MG63 (cell line): Measurements from ENCODE around the gene DIAPH1. TPM values are rescaled to one million over a fixed set of nuclear protein-coding genes. Genes with fewer than 3 reads are reported as not detected.

Experiments used
- DNase-seq: peaks from one replicate; pipeline ENCODE4 v3.0.0-alpha.2; 2020
- H3K27me3 ChIP-seq: fragments of 250-450 bp; sonication (Bioruptor Pico); 2 replicates; pipeline ENCODE4 v1.5.1; 2020; ENCODE audit warnings: mild to moderate bottlenecking, moderate library complexity
- H3K36me3 ChIP-seq: fragments of 250-450 bp; sonication (Bioruptor Pico); 2 replicates; pipeline ENCODE4 v1.5.1; 2020; ENCODE audit warnings: mild to moderate bottlenecking, moderate library complexity
- H3K4me3 ChIP-seq: fragments of 250-450 bp; sonication (Bioruptor Pico); 2 replicates; pipeline ENCODE4 v1.5.1; 2020; ENCODE audit warnings: mild to moderate bottlenecking, moderate library complexity
- H3K9me3 ChIP-seq: fragments of 250-450 bp; sonication (Bioruptor Pico); 2 replicates; pipeline ENCODE4 v1.5.1; 2020; ENCODE audit warnings: mild to moderate bottlenecking, moderate library complexity
- total RNA-seq: library from RNA; depleted of rRNA; stranded (reverse); fragments of >200 nt; shearing (Covaris generic); gene quantifications from 2 replicates; pipeline ENCODE4 v1.2.3, GENCODE V29; 2014; ENCODE audit warnings: low replicate concordance

The DIAPH1 gene
- total RNA-seq, 1 experiment from 2014 or later, result 43.9 TPM

GRCh38 chr5:141493500-141494422, 125.0 kb downstream of the DIAPH1 start:
- DNase-seq, result no peak

DNA sequence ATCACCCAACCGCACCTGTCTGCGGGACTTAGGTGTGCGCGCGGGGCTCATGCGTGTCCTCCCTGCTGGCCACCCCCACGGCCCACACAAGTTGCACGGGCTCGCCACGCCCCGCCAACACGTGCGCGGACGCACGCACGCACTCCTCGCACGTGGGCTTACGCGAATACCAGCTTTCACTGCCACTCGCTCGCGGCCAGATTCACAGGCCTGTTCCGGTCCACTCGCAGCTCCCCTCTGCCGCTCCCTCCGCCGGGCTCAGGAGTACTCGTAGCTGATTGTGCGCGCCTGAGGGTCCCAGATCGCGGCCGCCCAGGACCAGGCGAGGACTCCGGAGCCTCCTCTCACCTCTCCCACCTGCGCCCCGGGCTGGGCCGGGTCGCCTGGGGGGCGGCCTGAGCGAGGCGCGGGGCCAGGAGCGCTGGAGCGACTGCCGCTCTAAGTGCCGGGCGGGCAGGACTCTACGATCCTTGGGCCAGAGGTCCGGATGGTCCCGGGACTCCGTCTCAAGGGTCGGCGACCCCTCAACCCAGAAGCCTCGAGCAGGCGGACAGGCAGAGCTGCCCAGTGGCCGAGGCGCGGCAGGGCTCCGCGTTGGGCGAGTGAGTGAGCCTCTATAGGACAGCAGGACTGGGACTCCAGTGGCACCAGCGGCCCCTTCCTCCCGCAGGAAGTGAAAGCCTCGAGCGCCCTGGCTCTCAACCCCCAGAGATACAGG, 126.5 kb downstream of the DIAPH1 start:
- no peak for DNase-seq

More at GRCh38 chr5:141493500-141494422, 125.0 kb downstream of the DIAPH1 start:
- Histone ChIP-seq H3K36me3 (peaks cover 61% of the 10 kb centered on the region), H3K27me3 (no peaks in the 10 kb centered on the region), H3K4me3 (no peak overlapping the region), H3K9me3 (no peaks in the 10 kb centered on the region)

DNA sequence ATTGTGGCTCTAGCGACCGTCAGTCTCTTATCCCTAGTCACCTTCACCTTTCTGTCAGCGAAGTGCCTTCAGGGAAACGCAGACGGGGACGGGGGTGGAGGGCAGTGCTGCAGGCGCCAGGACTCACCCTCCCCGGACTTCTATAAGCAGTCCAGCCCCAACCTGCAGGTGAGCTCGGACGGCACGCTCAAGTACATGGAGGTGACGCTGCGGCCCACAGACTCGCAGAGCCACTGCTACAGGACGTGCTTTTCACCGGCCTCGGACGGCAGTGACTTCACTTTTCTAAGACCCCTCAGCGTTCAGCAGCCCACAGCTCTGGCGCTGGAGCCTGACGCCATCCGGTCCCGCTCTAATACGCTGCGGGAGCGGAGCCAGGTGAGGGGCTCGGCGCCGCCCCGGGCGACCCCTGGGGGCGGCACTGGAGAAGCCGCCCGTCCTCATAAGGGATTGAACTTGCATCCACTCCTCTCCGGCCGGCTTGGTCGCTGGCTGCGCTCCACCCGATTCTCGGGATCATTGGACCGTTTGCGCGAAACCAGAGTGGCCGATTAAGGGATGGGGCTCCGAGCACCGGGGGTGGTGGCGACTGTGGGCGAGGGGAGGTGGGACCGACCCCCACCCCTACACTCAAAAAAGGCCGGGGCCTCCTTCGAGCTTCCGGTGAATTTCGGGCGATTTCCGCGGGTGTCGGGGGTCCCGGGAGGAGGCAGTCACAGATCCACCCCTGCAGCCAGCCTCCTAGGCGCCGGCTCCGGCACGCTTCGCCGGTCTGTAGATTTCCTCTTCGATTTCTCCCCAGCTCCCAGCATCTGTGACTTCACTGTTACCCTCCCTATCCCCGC, 127.3 kb downstream of the DIAPH1 start:
- no peak for DNase-seq
- H3K4me3 ChIP-seq, result no peak overlapping the region
- peaks cover 64% of the 10 kb centered on the region for H3K36me3 ChIP-seq
- no peaks in the 10 kb centered on the region for H3K27me3 ChIP-seq
- no peaks in the 10 kb centered on the region for H3K9me3 ChIP-seq

More for the DNA sequence above, 126.5 kb downstream of the DIAPH1 start:
- Histone ChIP-seq H3K27me3 (no peaks in the 10 kb centered on the region), H3K36me3 (peaks cover 60% of the 10 kb centered on the region), H3K4me3 (no peak overlapping the region), H3K9me3 (no peaks in the 10 kb centered on the region)

GRCh38 chr5:141490771-141491170, 128.0 kb downstream of the DIAPH1 start:
- peaks cover 69% of the 10 kb centered on the region for H3K36me3 ChIP-seq
- no peak for DNase-seq
- H3K27me3 ChIP-seq, result no peaks in the 10 kb centered on the region
- H3K4me3 ChIP-seq, result no peak overlapping the region
- H3K9me3 ChIP-seq, result no peaks in the 10 kb centered on the region

GRCh38 chr5:141490271-141490670, 128.5 kb downstream of the DIAPH1 start:
- DNase-seq, result no peak
- no peaks in the 10 kb centered on the region for H3K27me3 ChIP-seq
- H3K36me3 ChIP-seq, result peaks cover 74% of the 10 kb centered on the region
- no peak overlapping the region for H3K4me3 ChIP-seq
- H3K9me3 ChIP-seq, result no peaks in the 10 kb centered on the region

DNA sequence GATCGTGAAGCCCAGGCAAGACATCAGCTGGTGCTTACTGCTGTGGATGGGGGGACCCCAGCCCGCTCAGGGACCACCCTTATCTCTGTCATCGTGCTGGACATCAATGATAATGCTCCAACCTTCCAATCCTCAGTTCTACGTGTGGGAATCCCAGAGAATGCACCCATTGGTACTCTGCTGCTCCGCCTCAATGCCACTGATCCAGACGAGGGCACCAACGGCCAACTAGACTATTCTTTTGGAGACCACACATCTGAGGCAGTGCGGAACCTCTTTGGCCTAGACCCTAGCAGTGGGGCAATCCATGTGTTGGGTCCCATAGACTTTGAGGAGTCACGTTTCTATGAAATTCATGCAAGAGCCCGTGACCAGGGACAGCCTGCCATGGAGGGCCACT, 129.0 kb downstream of the DIAPH1 start:
- Histone ChIP-seq H3K4me3 (no peak overlapping the region), H3K9me3 (no peaks in the 10 kb centered on the region), H3K36me3 (peaks cover 74% of the 10 kb centered on the region), H3K27me3 (no peaks in the 10 kb centered on the region)
- DNase-seq, result no peak

DNA sequence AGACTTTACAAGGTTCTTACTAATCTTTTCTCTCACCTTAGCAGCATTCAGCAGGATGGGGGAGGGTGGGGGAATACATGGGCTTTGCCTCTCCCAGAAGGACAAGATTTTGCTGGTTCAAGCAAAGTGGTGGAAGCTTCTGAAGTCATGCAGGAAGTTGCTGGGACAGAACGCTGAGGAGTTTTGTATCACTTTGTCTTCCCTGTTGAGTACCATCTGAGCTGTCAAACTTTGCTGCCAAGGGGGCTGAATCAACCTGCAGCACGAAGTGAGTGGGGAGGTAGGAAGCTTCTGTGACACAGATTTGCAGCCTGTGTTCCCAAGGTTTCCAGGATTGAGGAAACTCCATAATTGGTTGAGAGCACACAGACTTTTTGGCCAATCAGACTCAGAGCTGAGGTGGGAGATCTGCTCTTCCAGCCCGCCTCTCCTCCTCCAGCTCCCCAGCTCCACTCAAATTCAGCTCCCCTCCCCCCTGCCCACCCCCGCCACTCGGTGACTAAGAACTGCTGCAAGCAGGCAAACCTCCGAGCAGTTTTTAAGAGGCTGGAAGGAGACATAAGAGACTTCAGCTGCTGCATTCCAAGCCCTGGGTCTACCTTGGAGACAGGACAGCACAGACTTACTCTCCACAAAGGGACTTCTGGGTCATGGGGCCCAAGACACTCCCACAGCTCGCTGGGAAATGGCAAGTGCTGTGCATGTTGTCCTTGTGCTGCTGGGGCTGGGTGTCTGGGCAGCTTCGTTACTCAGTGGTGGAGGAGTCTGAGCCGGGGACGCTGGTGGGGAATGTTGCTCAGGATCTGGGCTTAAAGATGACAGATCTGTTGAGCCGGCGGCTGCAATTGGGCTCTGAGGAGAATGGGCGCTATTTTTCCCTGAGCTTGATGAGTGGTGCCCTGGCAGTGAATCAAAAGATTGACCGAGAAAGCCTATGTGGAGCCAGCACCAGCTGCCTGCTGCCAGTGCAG, 129.9 kb downstream of the DIAPH1 start, which contains the start of gene PCDHGC5:
Gene PCDHGC5 (plus strand): TSS at position 491 of the 971 bp plus-strand sequence. CDS start 160 bp downstream, at position 651.
- Histone ChIP-seq H3K27me3 (no peaks in the 10 kb centered on the region), H3K4me3 (no peak within 1 kb of the TSS), H3K9me3 (no peaks in the 10 kb centered on the region), H3K36me3 (peaks cover 78% of the 10 kb centered on the region)
- peak; percentile 83 for DNase-seq

DNA sequence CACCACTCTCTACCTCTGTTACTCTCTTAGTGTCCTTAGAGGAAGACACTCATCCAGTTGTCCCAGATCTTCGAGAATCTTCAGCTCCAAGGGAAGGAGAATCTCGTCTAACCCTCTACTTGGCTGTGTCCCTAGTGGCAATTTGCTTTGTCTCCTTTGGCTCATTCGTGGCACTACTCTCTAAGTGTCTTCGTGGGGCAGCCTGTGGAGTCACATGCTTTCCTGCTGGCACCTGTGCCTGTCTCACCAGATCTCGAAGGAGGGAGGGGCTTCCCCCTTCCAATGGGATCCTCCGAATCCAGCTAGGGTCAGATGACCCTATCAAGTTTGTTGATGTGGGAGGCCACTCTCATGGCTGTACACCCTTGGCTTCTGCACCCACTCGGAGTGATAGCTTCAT, 131.7 kb downstream of the DIAPH1 start:
- Histone ChIP-seq H3K36me3 (peaks cover 77% of the 10 kb centered on the region), H3K27me3 (no peaks in the 10 kb centered on the region), H3K4me3 (no peak overlapping the region), H3K9me3 (no peaks in the 10 kb centered on the region)
- DNase-seq, result no peak

GRCh38 chr5:141486091-141486490, 132.7 kb downstream of the DIAPH1 start:
- Histone ChIP-seq H3K4me3 (no peak overlapping the region), H3K9me3 (no peaks in the 10 kb centered on the region), H3K36me3 (peaks cover 71% of the 10 kb centered on the region), H3K27me3 (no peaks in the 10 kb centered on the region)
- DNase-seq, result no peak

DNA sequence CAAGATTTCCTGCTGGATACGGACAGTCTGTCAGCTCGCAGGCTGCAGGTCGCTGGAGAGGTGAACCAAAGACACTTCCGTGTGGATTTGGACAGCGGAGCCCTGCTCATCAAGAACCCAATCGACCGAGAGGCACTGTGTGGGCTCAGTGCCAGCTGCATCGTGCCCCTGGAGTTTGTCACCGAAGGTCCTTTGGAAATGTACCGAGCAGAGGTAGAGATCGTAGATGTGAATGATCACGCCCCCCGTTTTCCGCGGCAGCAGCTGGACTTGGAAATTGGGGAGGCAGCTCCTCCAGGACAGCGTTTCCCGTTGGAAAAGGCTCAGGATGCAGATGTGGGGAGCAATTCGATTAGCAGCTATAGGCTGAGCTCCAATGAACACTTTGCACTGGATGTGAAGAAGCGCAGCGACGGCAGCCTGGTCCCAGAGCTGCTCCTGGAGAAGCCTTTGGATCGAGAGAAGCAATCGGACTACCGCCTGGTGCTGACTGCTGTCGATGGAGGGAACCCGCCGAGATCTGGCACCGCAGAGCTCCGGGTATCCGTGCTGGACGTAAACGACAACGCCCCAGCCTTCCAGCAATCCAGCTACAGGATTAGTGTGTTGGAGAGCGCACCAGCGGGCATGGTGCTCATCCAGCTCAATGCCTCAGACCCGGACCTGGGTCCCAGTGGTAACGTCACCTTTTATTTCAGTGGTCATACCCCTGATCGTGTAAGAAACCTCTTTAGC, 133.3 kb downstream of the DIAPH1 start:
- Histone ChIP-seq H3K4me3 (no peak overlapping the region), H3K9me3 (no peaks in the 10 kb centered on the region), H3K36me3 (peaks cover 69% of the 10 kb centered on the region), H3K27me3 (no peaks in the 10 kb centered on the region)
- DNase-seq, result no peak

GRCh38 chr5:141484641-141485311, 134.0 kb downstream of the DIAPH1 start, which contains the start of gene PCDHGC4:
PCDHGC4 (plus strand) TSS chr5:141485030; CDS start chr5:141485174, 144 bp downstream.
- Histone ChIP-seq H3K9me3 (no peaks in the 10 kb centered on the region), H3K27me3 (no peaks in the 10 kb centered on the region), H3K4me3 (no peak within 1 kb of the TSS), H3K36me3 (peaks cover 67% of the 10 kb centered on the region)
- DNase-seq, result no peak

DNA sequence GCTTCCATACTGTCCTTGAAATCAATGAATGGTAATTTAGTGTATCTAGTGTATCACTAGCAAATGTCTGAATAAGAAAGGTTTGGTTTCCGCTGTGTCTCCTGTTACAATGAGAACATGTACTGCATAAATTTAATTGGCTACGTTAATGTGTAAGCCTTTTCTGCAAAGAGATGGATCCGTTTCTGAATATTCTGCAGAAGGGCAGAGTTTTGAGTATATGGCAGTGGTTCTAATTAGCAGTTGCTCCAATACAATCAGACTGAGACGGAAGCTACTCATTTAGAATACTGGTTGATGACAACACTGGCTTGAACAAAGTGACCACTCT, 134.5 kb downstream of the DIAPH1 start:
- no peak for DNase-seq
- Histone ChIP-seq H3K27me3 (no peaks in the 10 kb centered on the region), H3K9me3 (no peaks in the 10 kb centered on the region), H3K4me3 (no peak overlapping the region), H3K36me3 (peaks cover 67% of the 10 kb centered on the region)

- peaks cover 68% of the 10 kb centered on the region for H3K36me3 ChIP-seq
- no peaks in the 10 kb centered on the region for H3K27me3 ChIP-seq
- no peak for DNase-seq
- no peak overlapping the region for H3K4me3 ChIP-seq
- H3K9me3 ChIP-seq, result no peaks in the 10 kb centered on the region
Observed at GRCh38 chr5:141483902-141484301, 134.9 kb downstream of the DIAPH1 start.

DNA sequence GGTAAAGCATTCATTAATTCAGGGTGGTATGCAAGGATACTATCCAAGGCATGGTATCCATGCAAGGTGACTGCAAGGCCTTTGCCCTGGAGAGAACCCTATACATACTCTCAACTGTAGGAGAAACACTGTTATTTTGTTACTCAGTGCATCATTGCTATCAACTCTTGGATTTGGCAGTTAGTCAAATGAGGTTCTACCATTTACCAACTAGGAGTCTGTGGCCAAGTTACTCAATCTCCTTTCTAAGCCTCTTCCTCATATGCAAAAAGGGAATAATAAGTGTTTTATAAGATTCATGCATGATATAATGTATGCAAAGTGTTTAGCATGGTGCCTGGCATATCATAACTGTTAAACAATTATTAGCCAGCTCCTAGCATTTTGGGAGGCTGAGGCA, 139.0 kb downstream of the DIAPH1 start:
- no peaks in the 10 kb centered on the region for H3K9me3 ChIP-seq
- H3K4me3 ChIP-seq, result peak overlapping the region; percentile 63
- no peak for DNase-seq
- H3K27me3 ChIP-seq, result no peaks in the 10 kb centered on the region
- peaks cover 47% of the 10 kb centered on the region for H3K36me3 ChIP-seq
